GM21360 (cell line): Measurements from ENCODE around the gene IPO4.

Experiments used
- ATAC-seq: cut with Tn5 transposase; IDR thresholded peaks from one replicate; pipeline ENCODE4 v1.9.1; 2021; ENCODE audit warnings: mild to moderate bottlenecking, moderate library complexity; ENCODE audit not compliant: unreplicated experiment

Gene IPO4

GRCh38 chr14:24132976-24133375 lies 55.6 kb downstream of the IPO4 start:
- ATAC-seq = no peak

- no peak for ATAC-seq
Measured at GRCh38 chr14:24132061-24132685, 56.4 kb downstream of the IPO4 start.

GRCh38 chr14:24131549-24131966 lies 57.1 kb downstream of the IPO4 start:
- ATAC-seq = no peak

- ATAC-seq = no peak
Measured at GRCh38 chr14:24130717-24131548, 57.7 kb downstream of the IPO4 start.

- no peak for ATAC-seq
Measured at GRCh38 chr14:24130380-24130716, 58.3 kb downstream of the IPO4 start, which contains the start of gene FITM1. Gene FITM1, plus strand, starts transcription at chr14:24130659. Its CDS starts 905 bp downstream, at chr14:24131564.
